Left forelimb (tissue), 1 donor: ENCODE results near the gene GRIN2C.

ENCODE experiments used
- DNase-seq: peaks from one replicate; pipeline ENCODE4 v3.0.0-alpha.2; 2018; ENCODE audit warnings: low spot score

GRIN2C gene

GRCh38 chr17:74799097-74799496, 60.6 kb downstream of the GRIN2C start:
- DNase-seq: no peak

GRCh38 chr17:74798239-74798707, 61.4 kb downstream of the GRIN2C start:
- DNase-seq: no peak

DNA sequence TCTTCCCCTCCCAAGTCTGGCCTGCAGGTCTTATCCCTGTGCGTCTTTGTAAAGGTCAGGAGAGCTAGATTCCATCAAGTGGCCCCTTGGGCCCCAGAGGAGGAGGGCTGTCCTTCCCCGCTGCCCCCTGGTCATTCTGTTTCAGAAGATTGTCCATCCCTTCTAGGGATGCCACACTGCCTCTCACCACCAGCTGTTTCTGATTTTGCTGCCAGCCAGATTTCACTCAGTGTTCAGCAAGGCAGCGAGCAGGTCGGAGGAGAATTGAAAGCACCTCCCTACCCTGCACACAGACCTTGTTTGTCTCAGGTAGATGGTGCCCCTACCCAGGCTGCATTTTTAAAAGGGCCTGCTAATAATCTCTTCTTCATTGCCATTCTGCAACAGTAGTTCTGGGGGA, 61.9 kb downstream of the GRIN2C start:
- no peak for DNase-seq

- no peak for DNase-seq
Measured at GRCh38 chr17:74796866-74797265, 62.8 kb downstream of the GRIN2C start.

GRCh38 chr17:74796211-74796610, 63.5 kb downstream of the GRIN2C start:
- no peak for DNase-seq

DNA sequence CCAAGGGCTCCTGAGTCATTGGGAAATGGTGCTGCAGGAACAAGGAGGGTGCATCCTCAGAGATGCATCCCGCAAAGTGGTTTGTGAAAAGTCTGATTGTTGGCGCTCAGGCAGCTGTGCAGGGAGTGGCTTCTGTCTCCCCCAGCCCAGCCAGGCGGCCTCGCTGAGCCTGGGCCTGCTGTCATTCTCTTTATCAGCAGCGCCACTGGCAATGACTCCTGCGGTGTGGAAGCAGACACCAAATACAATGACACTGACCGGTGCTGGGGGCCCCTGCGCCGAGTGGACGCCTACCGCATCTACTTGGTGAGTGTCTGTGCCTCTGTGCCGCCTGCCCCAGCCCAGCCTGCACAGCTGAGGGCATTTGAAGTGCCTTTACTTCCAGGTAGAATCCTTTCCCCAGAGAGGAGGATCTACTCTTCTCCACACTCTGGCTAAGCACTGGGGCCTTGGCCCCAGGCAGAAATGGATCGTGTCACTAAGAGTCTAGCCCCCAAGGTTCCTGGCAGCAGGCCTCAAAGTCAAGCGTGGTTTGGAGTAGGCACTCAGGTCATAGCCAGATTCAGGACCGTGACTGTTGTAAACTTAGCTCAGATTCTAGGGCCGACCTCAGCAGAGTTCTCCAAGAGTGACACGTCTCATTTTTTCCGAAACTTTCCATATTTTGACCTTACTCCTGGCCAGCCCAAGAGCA, 64.2 kb downstream of the GRIN2C start:
- no peak for DNase-seq

DNA sequence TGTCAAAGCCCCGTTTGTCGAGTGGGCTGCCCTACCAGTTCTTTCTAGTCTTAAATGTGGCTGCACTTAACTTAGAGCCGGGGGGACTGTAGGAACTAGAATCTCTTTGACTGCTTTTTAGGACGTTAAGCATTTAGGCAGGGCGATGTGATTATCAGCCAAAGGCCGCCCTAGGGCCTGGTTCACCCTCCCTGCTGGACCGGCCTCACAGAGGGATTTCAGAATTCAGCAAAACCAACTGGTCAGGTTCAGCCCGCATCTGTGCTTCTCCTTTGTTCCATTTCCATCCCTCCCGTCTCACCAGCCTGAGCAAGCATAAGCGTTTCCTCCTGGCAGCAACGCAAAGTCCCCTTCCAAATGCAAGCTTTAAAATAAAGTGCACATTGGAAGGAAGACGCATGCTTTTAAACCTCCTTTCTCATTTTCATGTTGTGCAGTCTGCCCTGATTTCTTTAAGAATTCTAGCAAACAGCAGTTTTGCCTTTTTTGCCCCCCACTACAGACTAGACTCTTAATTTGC, 67.0 kb downstream of the GRIN2C start:
- DNase-seq: no peak
